Smooth muscle cell (in vitro differentiated cells): Measurements from ENCODE around the gene CCDC15. TPM values are rescaled to one million over a fixed set of nuclear protein-coding genes. Genes with fewer than 3 reads are reported as not detected.

Experiments used
- DNase-seq: peaks from one replicate; lab custom pipeline; 2025; ENCODE audit not compliant: unreplicated experiment; lab: John Stamatoyannopoulos, UW
- H2AFZ ChIP-seq: fragments of 200-600 bp; sonication (generic); 2 replicates; pipeline ENCODE4 v1.6.0; 2016; ENCODE audit warnings: antibody characterized with exemption, low read depth, mild to moderate bottlenecking
- H3F3A ChIP-seq: fragments of 200-600 bp; sonication (generic); 2 replicates; pipeline ENCODE4 v1.6.0; 2017; ENCODE audit warnings: antibody characterized with exemption, low read depth
- H3K27ac ChIP-seq: fragments of 200-600 bp; sonication (generic); 2 replicates; pipeline ENCODE4 v1.5.1; 2016; ENCODE audit warnings: low read depth, mild to moderate bottlenecking
- H3K27me3 ChIP-seq: fragments of 200-600 bp; sonication (generic); 2 replicates; pipeline ENCODE4 v1.6.1; 2016; ENCODE audit warnings: low read depth, mild to moderate bottlenecking
- H3K36me3 ChIP-seq: fragments of 200-600 bp; sonication (generic); 2 replicates; pipeline ENCODE4 v1.5.1; 2016; ENCODE audit warnings: low read depth
- H3K4me1 ChIP-seq: fragments of 200-600 bp; sonication (generic); 2 replicates; pipeline ENCODE4 v1.5.1; 2016; ENCODE audit warnings: low read depth
- H3K4me2 ChIP-seq: fragments of 200-600 bp; sonication (generic); 2 replicates; pipeline ENCODE4 v1.6.0; 2016; ENCODE audit warnings: mild to moderate bottlenecking
- H3K4me3 ChIP-seq: fragments of 200-600 bp; sonication (generic); 2 replicates; pipeline ENCODE4 v1.5.1; 2016; ENCODE audit warnings: mild to moderate bottlenecking
- H3K79me2 ChIP-seq: fragments of 200-600 bp; sonication (generic); 2 replicates; pipeline ENCODE4 v1.6.0; 2016; ENCODE audit warnings: low read depth, mild to moderate bottlenecking
- H3K9ac ChIP-seq: fragments of 200-600 bp; sonication (generic); 2 replicates; pipeline ENCODE4 v1.6.0; 2016; ENCODE audit warnings: low read depth
- H3K9me3 ChIP-seq: fragments of 200-600 bp; sonication (generic); replicated peaks from 2 replicates; pipeline ENCODE4 v1.5.1; 2016; ENCODE audit warnings: low read depth
- H4K20me1 ChIP-seq: fragments of 200-600 bp; sonication (generic); 2 replicates; pipeline ENCODE4 v1.6.0; 2016; ENCODE audit warnings: low read depth
- whole genome bisulfite sequencing: methylation state at CpG from one replicate; pipeline ENCODE4 v1.1.7; 2016; ENCODE audit warnings: low lambda C conversion rate; 5-methylcytosine and 5-hydroxymethylcytosine counted together
- polyA plus RNA-seq: library from polyadenylated mRNA; unstranded; fragments of >200 nt; fragmentation: Nextera tagmentation; extraction: Ambion mirVana; gene quantifications from 2 replicates; pipeline ENCODE4 v1.2.1, GENCODE V29; 2016
- total RNA-seq: library from RNA; depleted of rRNA; stranded (reverse); fragments of >200 nt; gene quantifications from 2 replicates; pipeline ENCODE4 v1.2.3, GENCODE V29; 2014
- TF ChIP-seq, protein P1 (sequence below): fragments of 200-600 bp; sonication (generic); IDR thresholded peaks from 2 replicates; pipeline ENCODE4 v1.5.1; 2017; ENCODE audit warnings: borderline replicate concordance, mild to moderate bottlenecking, antibody characterized with exemption; ENCODE audit not compliant: insufficient read depth, poor library complexity, severe bottlenecking

CCDC15 gene
- total and polyA plus RNA-seq, 2 experiments from 2014 or later, result 1.9 to 4.0 TPM

DNA sequence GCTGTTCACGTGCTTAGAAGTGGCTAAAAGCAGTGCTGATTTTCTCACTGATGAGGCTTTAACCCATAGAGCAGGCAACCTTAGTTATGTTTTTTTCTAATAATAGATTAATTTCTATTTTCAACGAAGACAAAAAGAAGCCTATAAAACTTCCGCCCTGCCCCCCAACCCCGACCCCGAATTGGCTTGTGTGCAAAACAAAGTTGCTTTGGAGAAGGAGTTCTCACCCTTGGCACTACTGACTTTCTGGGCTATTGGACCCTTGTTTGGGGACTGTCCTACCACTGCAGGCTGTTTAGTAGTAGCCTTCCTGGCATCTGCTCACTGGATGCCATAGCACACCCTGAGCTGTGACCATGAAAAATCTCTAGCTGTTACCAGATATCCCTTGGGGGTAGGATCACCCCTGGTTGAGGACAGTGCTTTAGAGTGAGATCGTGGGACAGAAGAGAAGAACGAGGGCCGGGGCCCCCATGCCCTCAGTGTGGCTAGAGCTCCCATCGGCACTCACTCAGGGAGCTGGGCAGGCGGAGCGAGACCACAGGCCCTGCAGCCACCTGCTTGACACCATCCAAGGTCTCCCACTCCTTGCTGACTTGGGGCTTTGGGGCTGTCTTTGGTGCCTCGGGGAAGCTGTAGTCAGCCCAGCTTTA is 126.0 kb downstream of the CCDC15 start:
- Histone ChIP-seq H4K20me1 (no peaks in the 10 kb centered on the region), H3K9ac (no peak overlapping the region), H2AFZ (no peak overlapping the region), H3K9me3 (no peaks in the 10 kb centered on the region), H3F3A (no peaks in the 10 kb centered on the region), H3K79me2 (no peaks in the 10 kb centered on the region), H3K4me2 (no peak overlapping the region), H3K36me3 (no peaks in the 10 kb centered on the region), H3K4me1 (no peaks in the 10 kb centered on the region), H3K4me3 (no peak overlapping the region), H3K27me3 (no peaks in the 10 kb centered on the region), H3K27ac (no peak overlapping the region)
- TF ChIP-seq, protein P1, sequence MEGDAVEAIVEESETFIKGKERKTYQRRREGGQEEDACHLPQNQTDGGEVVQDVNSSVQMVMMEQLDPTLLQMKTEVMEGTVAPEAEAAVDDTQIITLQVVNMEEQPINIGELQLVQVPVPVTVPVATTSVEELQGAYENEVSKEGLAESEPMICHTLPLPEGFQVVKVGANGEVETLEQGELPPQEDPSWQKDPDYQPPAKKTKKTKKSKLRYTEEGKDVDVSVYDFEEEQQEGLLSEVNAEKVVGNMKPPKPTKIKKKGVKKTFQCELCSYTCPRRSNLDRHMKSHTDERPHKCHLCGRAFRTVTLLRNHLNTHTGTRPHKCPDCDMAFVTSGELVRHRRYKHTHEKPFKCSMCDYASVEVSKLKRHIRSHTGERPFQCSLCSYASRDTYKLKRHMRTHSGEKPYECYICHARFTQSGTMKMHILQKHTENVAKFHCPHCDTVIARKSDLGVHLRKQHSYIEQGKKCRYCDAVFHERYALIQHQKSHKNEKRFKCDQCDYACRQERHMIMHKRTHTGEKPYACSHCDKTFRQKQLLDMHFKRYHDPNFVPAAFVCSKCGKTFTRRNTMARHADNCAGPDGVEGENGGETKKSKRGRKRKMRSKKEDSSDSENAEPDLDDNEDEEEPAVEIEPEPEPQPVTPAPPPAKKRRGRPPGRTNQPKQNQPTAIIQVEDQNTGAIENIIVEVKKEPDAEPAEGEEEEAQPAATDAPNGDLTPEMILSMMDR, result no peak
- 94% methylated on average over 12 of the region's 12 CpGs for WGBS
- no peak for DNase-seq

- H3K4me3 ChIP-seq, result no peak overlapping the region
- H3K9ac ChIP-seq, result no peak overlapping the region
- no peaks in the 10 kb centered on the region for H3K36me3 ChIP-seq
- DNase-seq, result no peak
- H3K27me3 ChIP-seq, result no peaks in the 10 kb centered on the region
- H3K79me2 ChIP-seq, result no peaks in the 10 kb centered on the region
- no peaks in the 10 kb centered on the region for H4K20me1 ChIP-seq
- H3K4me1 ChIP-seq, result no peaks in the 10 kb centered on the region
- TF ChIP-seq, protein P1, result no peak
- no peak overlapping the region for H3K4me2 ChIP-seq
- WGBS, result 96% methylated on average over 12 of the region's 12 CpGs
- no peaks in the 10 kb centered on the region for H3F3A ChIP-seq
- no peak overlapping the region for H3K27ac ChIP-seq
- no peaks in the 10 kb centered on the region for H3K9me3 ChIP-seq
- H2AFZ ChIP-seq, result no peak overlapping the region
These were observed 126.5 kb downstream of the CCDC15 start for GRCh38 chr11:125080531-125080911.

DNA sequence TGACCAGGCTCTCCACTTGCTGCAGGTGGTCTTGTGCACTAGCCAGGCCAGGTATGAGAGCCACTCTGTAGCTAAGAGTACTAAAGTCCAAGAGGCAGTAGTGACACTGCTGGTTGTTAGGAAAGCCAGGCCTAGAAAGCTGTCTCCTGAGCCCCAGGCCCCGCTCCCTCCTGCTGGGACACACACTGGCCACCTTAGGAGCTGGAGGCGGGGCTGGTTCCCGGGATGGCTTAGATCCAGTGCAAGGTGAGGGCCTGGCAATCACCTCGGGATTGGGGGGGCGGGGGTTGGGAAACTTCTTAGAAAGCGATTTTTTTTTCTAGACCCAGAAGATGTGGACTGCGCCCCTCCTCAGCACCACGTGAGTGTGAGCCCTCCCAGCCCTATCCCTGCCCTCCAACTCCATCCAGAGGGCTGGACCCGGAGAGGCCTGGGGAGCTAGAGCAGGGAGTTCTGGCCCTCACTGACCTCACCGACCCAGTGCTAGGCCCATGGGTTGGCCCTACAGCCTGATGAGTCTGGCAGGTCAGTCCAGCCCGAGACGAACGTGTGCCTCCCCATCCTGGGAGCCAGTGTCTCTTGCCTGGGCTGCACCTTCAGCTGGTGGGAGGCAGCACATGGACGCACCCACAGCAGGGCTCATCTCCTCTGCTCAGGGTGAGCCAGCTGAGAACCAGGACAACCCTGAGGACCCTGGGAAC is 127.2 kb downstream of the CCDC15 start:
- Histone ChIP-seq H3K9me3 (no peaks in the 10 kb centered on the region), H3F3A (no peaks in the 10 kb centered on the region), H3K4me2 (no peak overlapping the region), H3K27ac (no peak overlapping the region), H3K79me2 (no peaks in the 10 kb centered on the region), H3K36me3 (no peaks in the 10 kb centered on the region), H3K9ac (no peak overlapping the region), H3K4me3 (no peak overlapping the region), H3K27me3 (no peaks in the 10 kb centered on the region), H3K4me1 (no peaks in the 10 kb centered on the region), H4K20me1 (no peaks in the 10 kb centered on the region), H2AFZ (no peak overlapping the region)
- TF ChIP-seq, protein P1, result no peak
- 83% methylated on average over 13 of the region's 14 CpGs for WGBS
- no peak for DNase-seq

DNA sequence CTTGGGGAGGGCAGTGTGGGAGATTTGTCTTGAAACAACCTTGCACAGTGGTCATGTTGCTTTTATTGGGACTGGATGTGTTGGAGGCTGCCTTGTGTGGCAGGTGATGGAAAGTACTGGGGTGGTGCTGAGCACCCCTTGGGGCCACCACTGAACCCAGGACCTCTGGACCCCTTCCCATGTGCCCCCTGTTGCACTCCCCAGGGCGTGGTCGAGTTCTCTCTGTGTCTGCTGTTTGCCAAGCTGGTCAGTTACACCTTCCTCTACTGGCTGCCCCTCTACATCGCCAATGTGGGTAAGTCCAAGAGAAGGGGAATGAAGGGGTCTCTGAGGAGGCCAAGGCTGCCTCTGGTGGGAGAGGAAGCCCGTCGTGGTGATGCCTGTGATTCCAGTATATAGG is 128.0 kb downstream of the CCDC15 start:
- Histone ChIP-seq H3K9ac (no peak overlapping the region), H2AFZ (no peak overlapping the region), H3K4me2 (no peak overlapping the region), H3K79me2 (no peaks in the 10 kb centered on the region), H3K27ac (peak overlapping the region; percentile 66), H3K4me1 (no peaks in the 10 kb centered on the region), H3K9me3 (no peaks in the 10 kb centered on the region), H3K36me3 (no peaks in the 10 kb centered on the region), H3K4me3 (no peak overlapping the region), H4K20me1 (no peaks in the 10 kb centered on the region), H3F3A (no peaks in the 10 kb centered on the region), H3K27me3 (no peaks in the 10 kb centered on the region)
- WGBS, result 91% methylated on average over 5 of the region's 5 CpGs
- no peak for DNase-seq
- TF ChIP-seq, protein P1, result no peak
